IMR-90 (cell line): Measurements from ENCODE around the gene AHCYL2.

ENCODE experiments used
- CEBPB ChIP-seq: IDR thresholded peaks from 2 replicates; pipeline ENCODE4 v1.6.1; 2012; ENCODE audit warnings: low read depth, low read length, improper control_type of control experiment
- CTCF ChIP-seq: conservative IDR thresholded peaks from 2 replicates; pipeline ENCODE4 v1.5.1; 2012; ENCODE audit warnings: mild to moderate bottlenecking, low read depth, low read length, improper control_type of control experiment
- MAFK ChIP-seq: IDR thresholded peaks from 2 replicates; pipeline ENCODE4 v1.6.1; 2012; ENCODE audit warnings: low read depth, low read length, improper control_type of control experiment
- NFE2L2 ChIP-seq: fragments of 150-350 bp; IDR thresholded peaks from 2 replicates; pipeline ENCODE4 v1.6.1; 2016; ENCODE audit warnings: low read depth, mild to moderate bottlenecking, low read length
- POLR2A ChIP-seq: IDR thresholded peaks from 2 replicates; pipeline ENCODE4 v1.6.1; 2012; ENCODE audit warnings: mild to moderate bottlenecking, low read depth, low read length
- TF ChIP-seq, protein P1 (sequence below): fragments of 150-350 bp; IDR thresholded peaks from 2 replicates; pipeline ENCODE4 v1.6.1; 2016; ENCODE audit warnings: low read depth, mild to moderate bottlenecking, low read length, moderate library complexity, borderline replicate concordance
- TF ChIP-seq, protein P2 (sequence below): fragments of 150-350 bp; IDR thresholded peaks from 2 replicates; pipeline ENCODE4 v1.6.1; 2017; ENCODE audit warnings: mild to moderate bottlenecking, antibody characterized with exemption, low read length, low read depth

GRCh38 chr7:129435414-129435829, 210.6 kb downstream of the AHCYL2 start:
- no peak for TF ChIP-seq CTCF
- TF ChIP-seq, protein P1, sequence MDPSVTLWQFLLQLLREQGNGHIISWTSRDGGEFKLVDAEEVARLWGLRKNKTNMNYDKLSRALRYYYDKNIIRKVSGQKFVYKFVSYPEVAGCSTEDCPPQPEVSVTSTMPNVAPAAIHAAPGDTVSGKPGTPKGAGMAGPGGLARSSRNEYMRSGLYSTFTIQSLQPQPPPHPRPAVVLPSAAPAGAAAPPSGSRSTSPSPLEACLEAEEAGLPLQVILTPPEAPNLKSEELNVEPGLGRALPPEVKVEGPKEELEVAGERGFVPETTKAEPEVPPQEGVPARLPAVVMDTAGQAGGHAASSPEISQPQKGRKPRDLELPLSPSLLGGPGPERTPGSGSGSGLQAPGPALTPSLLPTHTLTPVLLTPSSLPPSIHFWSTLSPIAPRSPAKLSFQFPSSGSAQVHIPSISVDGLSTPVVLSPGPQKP: no peak
- no peak for TF ChIP-seq POLR2A
- TF ChIP-seq, protein P2, sequence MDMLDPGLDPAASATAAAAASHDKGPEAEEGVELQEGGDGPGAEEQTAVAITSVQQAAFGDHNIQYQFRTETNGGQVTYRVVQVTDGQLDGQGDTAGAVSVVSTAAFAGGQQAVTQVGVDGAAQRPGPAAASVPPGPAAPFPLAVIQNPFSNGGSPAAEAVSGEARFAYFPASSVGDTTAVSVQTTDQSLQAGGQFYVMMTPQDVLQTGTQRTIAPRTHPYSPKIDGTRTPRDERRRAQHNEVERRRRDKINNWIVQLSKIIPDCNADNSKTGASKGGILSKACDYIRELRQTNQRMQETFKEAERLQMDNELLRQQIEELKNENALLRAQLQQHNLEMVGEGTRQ: no peak
- no peak for TF ChIP-seq NFE2L2
- TF ChIP-seq CEBPB: no peak
- no peak for TF ChIP-seq MAFK
